ENCODE measurements around the gene SH3PXD2B.

GRCh38 chr5:172459783-172460165 lies 5.4 kb upstream of the SH3PXD2B start:
- no peak for TF ChIP-seq POLR2AphosphoS5 (IDR thresholded peaks at IDR 0.05; ENCODE audit: low read depth, low read length)
- no peak for TF ChIP-seq POLR2A (IDR thresholded peaks at IDR 0.05; ENCODE audit: low read depth, low read length)
- no peak for TF ChIP-seq SPI1 (IDR thresholded peaks at IDR 0.05; ENCODE audit: low read depth, low read length)
- no peak for TF ChIP-seq POU2F2 (IDR thresholded peaks at IDR 0.05; ENCODE audit: low read depth, low read length)
- no peak for TF ChIP-seq TAF1 (IDR thresholded peaks at IDR 0.05; ENCODE audit: low read depth, low read length)

Data from GM12891 (cell line).